B cell (primary cell): ENCODE measurements around the gene GPR75. TPM values are rescaled to one million over a fixed set of nuclear protein-coding genes. Genes with fewer than 3 reads are reported as not detected.
A peak's percentile ranks its signal among the peaks of the same experiment; 100 is the strongest.

Experiments used
- ATAC-seq: fragments of 200-7000 bp; cut with Tn5 transposase; one replicate; pipeline ENCODE4 v1.10.0; 2021; ENCODE audit warnings: low read depth, mild to moderate bottlenecking, moderate number of reproducible peaks, moderate library complexity
- CTCF ChIA-PET: fragments of 350-600 bp; sonication (Branson Sonifier 250); formaldehyde crosslinking; loops from one replicate; lab custom pipeline; 2021; ENCODE audit warnings: antibody characterized with exemption, inconsistent platforms; lab: Charles Lee
- POLR2A ChIA-PET: fragments of 350-600 bp; sonication (Branson Sonifier 250); formaldehyde crosslinking; loops from one replicate; lab custom pipeline; 2021; ENCODE audit warnings: antibody characterized with exemption; lab: Charles Lee
- DNase-seq: peaks from one replicate; pipeline ENCODE4 v3.0.0; 2013
- H2AFZ ChIP-seq: 2 replicates; pipeline ENCODE4 v1.6.1; 2012; ENCODE audit warnings: mild to moderate bottlenecking, low read depth, low read length; ENCODE audit not compliant: insufficient read depth, poor library complexity, severe bottlenecking
- H3K27ac ChIP-seq, 2 donors: 1 replicate in 1 of 2; 2 replicates in 1 of 2; pipeline ENCODE4 v1.5.1; 2012 to 2013; ENCODE audit warnings: low read length in 2 of 2, mild to moderate bottlenecking in 2 of 2, moderate library complexity in 1 of 2
- H3K27me3 ChIP-seq, 4 experiments: fragments of 200-600 bp in 1 of 4; sonication (generic) in 1 of 4; replicated peaks in 1 of 4; 1 replicate in 2 of 4; 2 replicates in 2 of 4; pipeline versions ENCODE4 v1.6.1 to v1.7.0; 2013 to 2016; ENCODE audit warnings: low read length in 3 of 4, mild to moderate bottlenecking in 2 of 4, mixed read lengths in 1 of 4, moderate library complexity in 1 of 4; ENCODE audit not compliant: insufficient read depth in 4 of 4, control insufficient read depth in 3 of 4; ENCODE audit errors: control extremely low read depth in 1 of 4
- H3K36me3 ChIP-seq, 2 experiments: replicated peaks in 1 of 2; 1 replicate in 1 of 2; 2 replicates in 1 of 2; pipeline versions ENCODE4 v1.6.1 to v1.7.1; 2013; ENCODE audit warnings: low read length in 1 of 2; ENCODE audit not compliant: insufficient read depth in 2 of 2, control insufficient read depth in 1 of 2; ENCODE audit errors: control extremely low read depth in 1 of 2, extremely low read depth in 1 of 2
- H3K4me1 ChIP-seq, 2 donors: fragments of 200-600 bp in 1 of 2; sonication (generic) in 1 of 2; 1 replicate in 1 of 2; 2 replicates in 1 of 2; pipeline versions ENCODE4 v1.5.1 to v1.6.1; 2013 to 2017; ENCODE audit warnings: low read length in 2 of 2; ENCODE audit not compliant: control insufficient read depth in 2 of 2, insufficient read depth in 2 of 2
- H3K4me2 ChIP-seq: replicated peaks from 2 replicates; pipeline ENCODE3; 2012; ENCODE audit warnings: mild to moderate bottlenecking, low read depth, low read length; ENCODE audit not compliant: poor library complexity, severe bottlenecking
- H3K4me3 ChIP-seq, 5 experiments: fragments of 200-600 bp in 1 of 5; sonication (generic) in 1 of 5; 1 replicate in 3 of 5; 2 replicates in 2 of 5; pipeline versions ENCODE4 v1.5.1 to v1.7.0; 2011 to 2016; ENCODE audit warnings: low read length in 4 of 5, mild to moderate bottlenecking in 4 of 5, low read depth in 2 of 5, control low read depth in 1 of 5, moderate library complexity in 1 of 5; ENCODE audit not compliant: insufficient read depth in 1 of 5; ENCODE audit errors: control extremely low read depth in 1 of 5, extremely low read depth in 1 of 5
- H3K79me2 ChIP-seq: fragments of 200-600 bp; sonication (generic); one replicate; pipeline ENCODE4 v1.6.0; 2016; ENCODE audit warnings: low read length; ENCODE audit not compliant: control insufficient read depth, insufficient read depth
- H3K9ac ChIP-seq: fragments of 200-600 bp; sonication (generic); 2 replicates; pipeline ENCODE4 v1.6.1; 2017; ENCODE audit warnings: mild to moderate bottlenecking, low read length, moderate library complexity
- H3K9me3 ChIP-seq, 3 donors: one replicate each; pipeline versions ENCODE4 v1.6.1 to v1.7.1; 2013; ENCODE audit warnings: low read length in 2 of 3; ENCODE audit not compliant: control insufficient read depth in 2 of 3, insufficient read depth in 1 of 3; ENCODE audit errors: control extremely low read depth in 1 of 3
- H4K20me1 ChIP-seq: 2 replicates; pipeline ENCODE4 v1.6.0; 2012; ENCODE audit warnings: mild to moderate bottlenecking, low read length; ENCODE audit not compliant: insufficient read depth, control insufficient read depth, poor library complexity, severe bottlenecking
- H3K27ac Mint-ChIP-seq: one replicate; pipeline ENCODE4 v1.8.0; 2021; ENCODE audit warnings: mixed read lengths
- H3K27me3 Mint-ChIP-seq: one replicate; pipeline ENCODE4 v1.8.0; 2021; ENCODE audit warnings: mixed read lengths
- H3K4me1 Mint-ChIP-seq: one replicate; pipeline ENCODE4 v1.8.0; 2021; ENCODE audit warnings: mixed read lengths
- H3K4me3 Mint-ChIP-seq: one replicate; pipeline ENCODE4 v1.8.0; 2021; ENCODE audit warnings: mixed read lengths
- H3K9me3 Mint-ChIP-seq: one replicate; pipeline ENCODE4 v1.8.0; 2022; ENCODE audit warnings: mixed read lengths; ENCODE audit not compliant: insufficient read depth
- EZH2 ChIP-seq: IDR thresholded peaks from 2 replicates; pipeline ENCODE4 v1.6.1; 2012; ENCODE audit warnings: borderline replicate concordance, low read depth, mild to moderate bottlenecking, moderate library complexity, low read length; ENCODE audit not compliant: insufficient read depth, poor library complexity, severe bottlenecking
- WGBS: methylation state at CpG from one replicate; pipeline ENCODE4 v1.1.5; 2013; ENCODE audit warnings: missing lambda C conversion rate; ENCODE audit not compliant: insufficient coverage; 5-methylcytosine and 5-hydroxymethylcytosine counted together
- intact Hi-C: fragments of 100-400 bp; cut with micrococcal nuclease; formaldehyde crosslinking; loops from one replicate; pipeline ENCODE4 v1.10.0; 2022
- polyA plus RNA-seq: library from polyadenylated mRNA; depleted of rRNA; stranded (reverse); fragments of >200 nt; gene quantifications from 2 replicates; pipeline ENCODE4 v1.2.3, GENCODE V29; 2012
- total RNA-seq, 2 donors: library from RNA; stranded (reverse); fragments of 120-200 nt in 1 of 2; gene quantifications; 1 replicate in 1 of 2; 2 replicates in 1 of 2; pipeline versions ENCODE4 v1.2.3 to v1.2.4, GENCODE V29; 2013 to 2022
- TF ChIP-seq, protein P1 (sequence below): fragments of 200-600 bp; IDR thresholded peaks from one replicate; pipeline ENCODE4 v1.8.0; 2022; ENCODE audit warnings: antibody characterized with exemption, mild to moderate bottlenecking

The GPR75 gene
- total and polyA plus RNA-seq, 2 donors (not counting 1 experiment from before 2014, with no cell fraction given): 5.1 to 5.9 TPM

DNA sequence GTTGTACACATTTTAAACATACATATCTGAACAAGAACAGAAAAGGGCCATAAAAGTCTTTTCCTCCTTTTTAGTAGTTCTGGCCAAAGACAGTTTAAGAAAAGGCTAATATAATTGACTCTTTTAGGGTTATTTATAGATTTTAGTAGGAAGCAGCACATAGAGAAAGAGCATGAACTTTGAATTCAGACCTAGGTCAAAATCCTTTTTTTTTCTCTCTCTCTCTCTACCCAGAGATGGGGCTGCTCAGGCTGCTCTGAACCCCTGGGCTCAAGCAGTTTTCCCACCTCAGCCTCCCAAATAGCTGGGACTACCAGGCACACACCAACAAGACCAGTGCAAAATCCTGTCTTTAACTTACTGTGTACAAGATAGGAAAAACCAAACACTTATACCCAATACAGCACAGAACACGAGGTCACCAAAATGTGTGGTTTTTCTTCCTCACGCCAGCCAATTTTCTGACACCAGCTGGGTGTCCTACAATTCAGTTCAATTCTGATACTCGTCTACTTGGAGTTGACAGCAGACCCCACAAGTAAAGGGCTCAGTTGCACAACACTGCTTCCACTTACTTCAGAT lies 40.8 kb downstream of the GPR75 start:
- POLR2A ChIA-PET: no interaction called here
- no peaks in the 10 kb centered on the region for H3K79me2 ChIP-seq
- H3K9me3 ChIP-seq: no peaks in the 10 kb centered on the region
- no peaks in the 10 kb centered on the region for H4K20me1 ChIP-seq
- intact Hi-C loops: no loop called here
- Mint-ChIP-seq H3K4me1 (no peaks in the 10 kb centered on the region), H3K9me3 (no peaks in the 10 kb centered on the region), H3K27ac (no peak overlapping the region), H3K4me3 (no peak overlapping the region), H3K27me3 (no peaks in the 10 kb centered on the region)
- CTCF ChIA-PET: no interaction called here
- WGBS: 98% methylated on average over 3 of the region's 3 CpGs
- TF ChIP-seq EZH2: no peak
- TF ChIP-seq, protein P1, sequence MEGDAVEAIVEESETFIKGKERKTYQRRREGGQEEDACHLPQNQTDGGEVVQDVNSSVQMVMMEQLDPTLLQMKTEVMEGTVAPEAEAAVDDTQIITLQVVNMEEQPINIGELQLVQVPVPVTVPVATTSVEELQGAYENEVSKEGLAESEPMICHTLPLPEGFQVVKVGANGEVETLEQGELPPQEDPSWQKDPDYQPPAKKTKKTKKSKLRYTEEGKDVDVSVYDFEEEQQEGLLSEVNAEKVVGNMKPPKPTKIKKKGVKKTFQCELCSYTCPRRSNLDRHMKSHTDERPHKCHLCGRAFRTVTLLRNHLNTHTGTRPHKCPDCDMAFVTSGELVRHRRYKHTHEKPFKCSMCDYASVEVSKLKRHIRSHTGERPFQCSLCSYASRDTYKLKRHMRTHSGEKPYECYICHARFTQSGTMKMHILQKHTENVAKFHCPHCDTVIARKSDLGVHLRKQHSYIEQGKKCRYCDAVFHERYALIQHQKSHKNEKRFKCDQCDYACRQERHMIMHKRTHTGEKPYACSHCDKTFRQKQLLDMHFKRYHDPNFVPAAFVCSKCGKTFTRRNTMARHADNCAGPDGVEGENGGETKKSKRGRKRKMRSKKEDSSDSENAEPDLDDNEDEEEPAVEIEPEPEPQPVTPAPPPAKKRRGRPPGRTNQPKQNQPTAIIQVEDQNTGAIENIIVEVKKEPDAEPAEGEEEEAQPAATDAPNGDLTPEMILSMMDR: no peak
- H3K27me3 ChIP-seq: no peaks in the 10 kb centered on the region
- H3K27ac ChIP-seq: no peak overlapping the region
- H3K36me3 ChIP-seq: peaks cover 8 to 39% of the 10 kb centered on the region in 2 experiments
- H3K4me2 ChIP-seq: no peak overlapping the region
- DNase-seq (no peak), ATAC-seq (no peak)
- no peak overlapping the region for H3K9ac ChIP-seq
- H3K4me3 ChIP-seq: no peak overlapping the region
- no peak overlapping the region for H2AFZ ChIP-seq
- H3K4me1 ChIP-seq: no peaks in the 10 kb centered on the region

DNA sequence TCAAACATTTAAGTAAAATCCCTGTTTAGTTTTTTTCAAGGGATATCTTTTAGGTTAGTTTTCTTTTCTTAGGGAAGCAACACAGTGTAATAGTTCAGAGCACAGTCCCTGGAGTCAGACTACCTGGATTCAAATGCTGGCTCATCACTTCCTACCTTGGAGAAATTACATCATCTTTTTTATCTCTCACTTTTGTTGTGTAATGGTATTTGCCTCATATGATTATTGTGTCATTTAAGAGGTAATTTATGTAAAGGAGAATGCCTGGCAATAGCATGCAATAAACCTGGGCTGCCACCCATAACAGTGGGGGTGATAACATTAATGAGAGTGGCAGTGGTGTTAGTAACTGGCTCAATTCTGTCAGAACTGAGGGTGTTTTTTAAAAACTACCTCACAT lies 46.6 kb downstream of the GPR75 start:
- H3K27ac Mint-ChIP-seq: peak overlapping the region; percentile 24
- H3K4me3 ChIP-seq: no peak overlapping the region
- no peaks in the 10 kb centered on the region for H3K9me3 ChIP-seq
- DNase-seq (no peak), ATAC-seq (no peak)
- no peak overlapping the region for H3K27ac ChIP-seq
- no peak overlapping the region for H3K9ac ChIP-seq
- TF ChIP-seq, protein P1: no peak
- TF ChIP-seq EZH2: no peak
- no peaks in the 10 kb centered on the region for H3K9me3 Mint-ChIP-seq
- H3K4me3 Mint-ChIP-seq: no peak overlapping the region
- POLR2A ChIA-PET: no interaction called here
- CTCF ChIA-PET: no interaction called here
- no peaks in the 10 kb centered on the region for H3K4me1 Mint-ChIP-seq
- no peaks in the 10 kb centered on the region for H3K27me3 Mint-ChIP-seq
- no peak overlapping the region for H2AFZ ChIP-seq
- peaks cover 22 to 77% of the 10 kb centered on the region in 2 experiments for H3K36me3 ChIP-seq
- no peaks in the 10 kb centered on the region for H3K4me1 ChIP-seq
- H3K79me2 ChIP-seq: no peaks in the 10 kb centered on the region
- no peaks in the 10 kb centered on the region for H4K20me1 ChIP-seq
- H3K4me2 ChIP-seq: no peak overlapping the region
- intact Hi-C loops: no loop called here
- H3K27me3 ChIP-seq: no peaks in the 10 kb centered on the region
